ENCODE results near the gene SNAPC4. TPM values are rescaled to one million over a fixed set of nuclear protein-coding genes. Genes with fewer than 3 reads are reported as not detected.

The SNAPC4 gene
- total and polyA plus RNA-seq, 9 of the 15 experiments (the other 6 are each of a cell fraction or from before 2014, with no cell fraction given): 0.21 to 21.8 (median 8.8) TPM

- H3K4me3 ChIP-seq: no peak overlapping the region
- WGBS (ENCODE audit: insufficient coverage, low coverage, missing lambda C conversion rate): 83% methylated on average over 6 of the region's 18 CpGs
- TF ChIP-seq MNT (conservative IDR thresholded peaks at IDR 0.05) (no peak), SETDB1 (IDR thresholded peaks at IDR 0.05; ENCODE audit: low read length) (no peak), ZFX (CRISPR knock-in tag; IDR thresholded peaks at IDR 0.05) (no peak), ETV5 (CRISPR knock-in tag; IDR thresholded peaks at IDR 0.05; ENCODE audit: low read depth) (no peak), TGIF2 (CRISPR knock-in tag; IDR thresholded peaks at IDR 0.05) (no peak), ZNF764 (CRISPR knock-in tag; IDR thresholded peaks at IDR 0.05; ENCODE audit: low read depth) (no peak), RBM34 (IDR thresholded peaks at IDR 0.05; ENCODE audit: borderline replicate concordance, insufficient read depth, low read length) (no peak), ZNF518B (CRISPR knock-in tag; IDR thresholded peaks at IDR 0.05) (no peak), SOX6 (IDR thresholded peaks at IDR 0.05) (no peak), RERE (CRISPR knock-in tag; IDR thresholded peaks at IDR 0.05; ENCODE audit: borderline replicate concordance) (no peak)
- in situ Hi-C loops (cut with MboI): no loop called here
- CTCF ChIA-PET (ENCODE audit: low intra/inter-chr PET ratio): interaction anchor here (0.6 kb wide), 1 partner anchor 254 kb away, joined by 4 read pairs; no protein-coding TSS in a partner anchor
- no peak for DNase-seq (ENCODE audit: extremely low read depth in 1 of 4, low spot score in 3 of 4)
- H2AFZ ChIP-seq (ENCODE audit: low read depth, low read length): no peak overlapping the region
- no peak for FAIRE-seq
- H3K79me2 ChIP-seq (ENCODE audit: control insufficient read depth, insufficient read depth, low read length): 0 out of 3 replicates have a peak, but pooled peaks cover 1% of the 10 kb centered on the region
- no peak for ATAC-seq
- intact Hi-C loops (cut with micrococcal nuclease): no loop called here
- no peak overlapping the region for H3K4me2 ChIP-seq (ENCODE audit: insufficient read depth, low read length)
- peaks cover under 1 to 56% of the 10 kb centered on the region in 2 experiments; a peak in 2 of 5 replicates for H3K4me1 ChIP-seq (replicated peaks in 1 of 2; ENCODE audit: control insufficient read depth in 2 of 2, insufficient read depth in 2 of 2, low read length in 2 of 2)
- H3K9ac ChIP-seq (ENCODE audit: insufficient read depth in 1 of 2, low read depth in 2 of 2, low read length in 2 of 2): 0 out of 4 replicates have a peak overlapping the region, but pooled peaks of 1 of the 2 experiments have one; percentile 22
- peaks cover 98% of the 10 kb centered on the region; the same call in 2 of the 3 replicates for H3K36me3 ChIP-seq (ENCODE audit: control insufficient read depth, insufficient read depth, low read length)
- no peaks in the 10 kb centered on the region for H3K27me3 ChIP-seq (ENCODE audit: control insufficient read depth in 2 of 2, insufficient read depth in 2 of 2, low read length in 2 of 2)
- no peaks in the 10 kb centered on the region for H3K9me1 ChIP-seq (ENCODE audit: control insufficient read depth, insufficient read depth, low read length)
- no TSS peak for BruUV-seq (replicated peaks)
- H3K27ac ChIP-seq (ENCODE audit: extremely low read depth, low read depth, low read length): no peak overlapping the region
- POLR2A ChIA-PET: no interaction called here
- H3K9me3 ChIP-seq (replicated peaks; ENCODE audit: control insufficient read depth, insufficient read depth, low read depth, low read length): no peaks in the 10 kb centered on the region
- H4K20me1 ChIP-seq (replicated peaks; ENCODE audit: control insufficient read depth, insufficient read depth, low read length): no peaks in the 10 kb centered on the region
These were observed 21.0 kb downstream of the SNAPC4 start for GRCh38 chr9:136379003-136379287.
